Measurements from ENCODE around the gene CREB1. TPM values are rescaled to one million over a fixed set of nuclear protein-coding genes. Genes with fewer than 3 reads are reported as not detected.

CREB1 gene
- total RNA-seq, 1 donor from 2014 or later, result 27.3 TPM

DNA sequence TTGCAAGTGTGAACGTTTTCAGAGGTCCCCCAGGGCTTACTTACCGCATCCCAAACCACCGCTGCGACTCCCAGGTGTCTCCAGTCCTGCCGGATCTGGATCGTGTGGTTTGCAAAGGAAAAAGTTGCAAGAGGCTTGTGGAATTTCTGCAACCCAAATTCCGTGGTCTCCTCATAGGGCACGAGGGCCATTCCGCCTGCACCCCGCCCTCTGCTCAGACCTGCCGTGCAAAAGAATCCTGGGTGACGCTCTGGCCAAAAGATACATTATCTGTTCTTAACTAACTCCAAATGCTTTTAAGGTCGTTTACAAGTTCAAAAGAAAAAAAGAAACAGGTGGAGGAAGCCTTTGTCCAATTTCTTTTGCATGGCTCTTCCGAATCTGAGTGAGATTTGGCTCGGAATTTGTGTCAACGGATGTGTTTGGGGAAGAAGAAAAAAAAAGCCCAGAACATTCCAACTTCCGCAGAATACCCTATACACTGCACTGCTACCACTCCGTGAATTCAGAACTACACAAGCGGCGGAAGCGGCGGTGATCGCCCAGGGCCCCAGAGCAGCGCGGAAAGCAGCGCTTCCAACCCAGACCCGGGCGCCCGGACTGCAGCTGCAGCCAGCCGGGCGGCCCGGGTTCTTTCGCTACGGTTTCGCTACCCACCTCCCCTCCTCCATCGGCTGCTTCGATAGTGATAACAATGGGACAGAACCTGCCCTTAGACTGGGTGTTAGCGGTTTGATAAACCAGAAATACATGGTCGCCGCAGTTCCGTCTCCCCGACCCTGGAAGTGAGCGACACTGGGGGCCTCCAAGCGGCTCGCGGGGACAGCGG is 94.6 kb downstream of the CREB1 start:
- Histone ChIP-seq H3K4me1 (peaks cover 29% of the 10 kb centered on the region), H3K27ac (peak overlapping the region; percentile 96), H3K27me3 (no peaks in the 10 kb centered on the region), H3K36me3 (peaks cover 0 to 5% of the 10 kb centered on the region in 2 donors), H3K4me3 (peak overlapping the region; percentile 64 to 82), H3K9me3 (no peaks in the 10 kb centered on the region)
- intact Hi-C loops (cut with DNase I), result loop anchor here (10.0 kb wide), 2 partner anchors 140 to 640 kb away; partner anchors contain the start of genes FZD5 and PIKFYVE
- TF ChIP-seq, protein P1, sequence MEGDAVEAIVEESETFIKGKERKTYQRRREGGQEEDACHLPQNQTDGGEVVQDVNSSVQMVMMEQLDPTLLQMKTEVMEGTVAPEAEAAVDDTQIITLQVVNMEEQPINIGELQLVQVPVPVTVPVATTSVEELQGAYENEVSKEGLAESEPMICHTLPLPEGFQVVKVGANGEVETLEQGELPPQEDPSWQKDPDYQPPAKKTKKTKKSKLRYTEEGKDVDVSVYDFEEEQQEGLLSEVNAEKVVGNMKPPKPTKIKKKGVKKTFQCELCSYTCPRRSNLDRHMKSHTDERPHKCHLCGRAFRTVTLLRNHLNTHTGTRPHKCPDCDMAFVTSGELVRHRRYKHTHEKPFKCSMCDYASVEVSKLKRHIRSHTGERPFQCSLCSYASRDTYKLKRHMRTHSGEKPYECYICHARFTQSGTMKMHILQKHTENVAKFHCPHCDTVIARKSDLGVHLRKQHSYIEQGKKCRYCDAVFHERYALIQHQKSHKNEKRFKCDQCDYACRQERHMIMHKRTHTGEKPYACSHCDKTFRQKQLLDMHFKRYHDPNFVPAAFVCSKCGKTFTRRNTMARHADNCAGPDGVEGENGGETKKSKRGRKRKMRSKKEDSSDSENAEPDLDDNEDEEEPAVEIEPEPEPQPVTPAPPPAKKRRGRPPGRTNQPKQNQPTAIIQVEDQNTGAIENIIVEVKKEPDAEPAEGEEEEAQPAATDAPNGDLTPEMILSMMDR (IDR thresholded peaks at IDR 0.05), result peak in 1 of 3 experiments; percentile 21
- TF ChIP-seq POLR2A (IDR thresholded peaks at IDR 0.05), result peak in 1 of 2 donors; percentile 30
- TF ChIP-seq POLR2AphosphoS5 (IDR thresholded peaks at IDR 0.05; ENCODE audit: insufficient read depth in 1 of 2, low read depth in 1 of 2), result peak; percentile 54 to 73
- DNase-seq (ENCODE audit: extremely low spot score in 2 of 2), result no peak

- H3K4me1 ChIP-seq, result peaks cover 29% of the 10 kb centered on the region
- no peaks in the 10 kb centered on the region for H3K27me3 ChIP-seq
- no peaks in the 10 kb centered on the region for H3K9me3 ChIP-seq
- intact Hi-C loops (cut with DNase I), result loop anchor here (10.0 kb wide), 2 partner anchors 140 to 640 kb away; partner anchors contain the start of genes FZD5 and PIKFYVE
- H3K4me3 ChIP-seq, result peak within 1 kb of the TSS; percentile 64 to 82
- H3K36me3 ChIP-seq, result peaks cover 0 to 5% of the 10 kb centered on the region in 2 donors
- H3K27ac ChIP-seq, result peak within 1 kb of the TSS; percentile 96
- TF ChIP-seq POLR2AphosphoS5 (IDR thresholded peaks at IDR 0.05; ENCODE audit: insufficient read depth in 1 of 2, low read depth in 1 of 2) (peak in 1 of 2 donors; percentile 55), POLR2A (IDR thresholded peaks at IDR 0.05) (peak in 1 of 2 donors; percentile 57)
- TF ChIP-seq, protein P1 (IDR thresholded peaks at IDR 0.05), result peak in 2 of 3 experiments; percentile 14 to 33
- no peak for DNase-seq (ENCODE audit: extremely low spot score in 2 of 2)
Measured at GRCh38 chr2:207625014-207625907, 95.5 kb downstream of the CREB1 start, which contains the start of gene METTL21A. METTL21A (minus strand) TSS chr2:207625394; CDS start chr2:207624375, 1,019 bp downstream.

DNA sequence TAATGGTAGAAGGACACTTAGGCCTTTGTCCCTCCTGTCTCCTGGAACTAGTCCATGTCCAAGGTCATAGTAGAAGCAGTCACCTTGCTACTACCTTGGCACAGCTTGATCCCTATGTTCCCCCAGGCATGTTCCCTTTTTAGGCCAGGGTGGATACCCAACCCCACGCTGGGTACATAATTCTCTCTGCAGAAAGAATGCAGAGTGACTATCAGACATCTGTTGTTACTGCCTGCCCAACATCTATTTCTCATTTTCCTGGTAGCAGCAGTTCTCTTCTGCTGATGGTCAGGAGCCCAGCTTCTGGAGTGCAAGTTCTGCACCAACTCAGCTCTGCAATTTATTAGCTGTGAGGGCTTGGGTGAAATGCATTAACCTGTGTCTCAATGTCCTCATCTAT is 99.8 kb downstream of the CREB1 start:
- no peak overlapping the region for H3K4me3 ChIP-seq
- no peak for DNase-seq (ENCODE audit: extremely low spot score in 2 of 2)
- TF ChIP-seq POLR2AphosphoS5 (IDR thresholded peaks at IDR 0.05; ENCODE audit: insufficient read depth in 1 of 2, low read depth in 1 of 2) (no peak), POLR2A (IDR thresholded peaks at IDR 0.05) (no peak)
- TF ChIP-seq, protein P1 (IDR thresholded peaks at IDR 0.05), result no peak
- H3K4me1 ChIP-seq, result peaks cover 13% of the 10 kb centered on the region
- H3K27me3 ChIP-seq, result no peaks in the 10 kb centered on the region
- H3K36me3 ChIP-seq, result no peaks in the 10 kb centered on the region
- H3K27ac ChIP-seq, result no peak overlapping the region
- intact Hi-C loops (cut with DNase I), result loop anchor here (10.0 kb wide), 2 partner anchors 135 to 635 kb away; partner anchors contain the start of genes FZD5 and PIKFYVE
- H3K9me3 ChIP-seq, result no peaks in the 10 kb centered on the region

DNA sequence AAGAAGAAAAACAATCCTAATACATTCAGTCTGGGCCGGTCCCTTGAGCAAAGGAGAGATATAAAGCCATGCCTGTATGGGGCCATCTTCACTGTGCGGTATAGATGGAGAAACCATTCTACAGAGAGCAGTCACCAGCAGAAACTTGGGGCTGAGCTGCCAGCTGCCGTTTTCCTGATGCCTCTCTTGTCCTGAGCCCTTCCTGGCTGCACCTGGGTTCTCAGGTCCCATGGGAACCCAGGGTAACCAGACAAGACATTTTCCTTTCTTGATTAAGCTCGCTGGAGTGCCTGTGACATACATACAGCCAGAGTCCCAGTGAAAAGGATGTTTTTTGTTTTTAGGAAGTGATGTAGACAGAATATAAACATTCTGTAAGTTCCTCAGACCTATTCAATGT is 100.7 kb downstream of the CREB1 start:
- DNase-seq (ENCODE audit: extremely low spot score in 2 of 2), result no peak
- TF ChIP-seq, protein P1 (IDR thresholded peaks at IDR 0.05), result no peak
- no peak for TF ChIP-seq POLR2A (IDR thresholded peaks at IDR 0.05)
- TF ChIP-seq POLR2AphosphoS5 (IDR thresholded peaks at IDR 0.05; ENCODE audit: insufficient read depth in 1 of 2, low read depth in 1 of 2), result no peak
- Histone ChIP-seq H3K36me3 (no peaks in the 10 kb centered on the region), H3K27me3 (no peaks in the 10 kb centered on the region), H3K27ac (no peak overlapping the region), H3K4me1 (peaks cover 13% of the 10 kb centered on the region), H3K9me3 (no peaks in the 10 kb centered on the region), H3K4me3 (no peak overlapping the region)
- intact Hi-C loops (cut with DNase I), result no loop called here

All from vagina (tissue), 2 donors.